Heart left ventricle (tissue), 13 donors: ENCODE results near the gene RSPO4.

Experiments
- CTCF ChIP-seq, 12 donors: fragments of 200-600 bp; sonication (generic) in 4 of 12; IDR thresholded peaks; one replicate each; pipeline versions ENCODE4 v1.5.0 to v1.8.0; 2018 to 2022; ENCODE audit warnings: antibody characterized with exemption in 12 of 12, mild to moderate bottlenecking in 5 of 12
- POLR2A ChIP-seq, 2 donors: fragments of 450-650 bp; IDR thresholded peaks; one replicate each; pipeline ENCODE4 v1.6.1; 2017; ENCODE audit warnings: antibody characterized with exemption in 2 of 2, mild to moderate bottlenecking in 2 of 2, moderate library complexity in 2 of 2
- donor health status: ischemic (EF 13 %, LVEDD 7.1; RV severe dilation, severe dysfunction).
- donor health status: DM: no; HTN: yes; CAD: no.
- donor health status: DM: no; HTN: no; CAD: no.
- donor health status: ischemic (EF 25% LVEDD 6.9; RV normal size, moderate dysfunction).
- donor health status: ischemic (EF 25% LVEDD 5.7; RV mildly dilated, moderate dysfunction).
- donor health status: ischemic (EF 35%, LVEDD 5.7; RV mildly dilated, moderate dysfunction).
- donor health status: nonischemic (EF 11% LVEDD 7.7; RV severe dilation, severe dysfunction).
- donor health status: DM: yes; HTN: yes; CAD: no.
- donor health status: PGD.
- donor health status: ischemic (EF 29% LVEDD 5.4; RV normal size, mild dysfunction).
- donor health status: nonischemic (EF 23%, LVEDD 6.1; RV moderate dilation, normal function).

DNA sequence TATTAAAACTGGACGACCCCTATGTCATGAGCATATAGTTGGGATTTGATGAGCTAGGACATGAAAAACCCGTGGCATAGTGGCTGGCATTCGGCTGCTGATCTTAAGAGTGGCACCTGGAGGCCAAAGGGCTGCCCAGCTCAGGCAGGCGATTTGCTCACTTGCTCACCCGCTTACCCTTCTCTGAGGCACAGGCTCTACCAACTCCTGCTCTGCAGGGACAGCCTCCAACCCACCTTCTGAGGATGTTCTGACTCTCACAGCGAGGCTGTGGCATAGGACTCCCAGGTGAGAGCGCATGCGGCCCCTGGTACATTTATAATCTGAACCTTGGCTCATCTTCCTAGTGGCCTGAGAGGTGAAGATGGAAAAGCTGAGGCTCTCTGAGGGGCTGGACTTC lies 995 bp downstream of the RSPO4 start:
- TF ChIP-seq CTCF (IDR thresholded peaks at IDR 0.05) = no peak
- no peak for TF ChIP-seq POLR2A (IDR thresholded peaks at IDR 0.05)
